GM12874 (cell line): ENCODE measurements around the gene PRKCB.

Experiments used
- TF ChIP-seq, protein P1 (sequence below): IDR thresholded peaks from 2 replicates; pipeline ENCODE4 v1.5.1; 2011; ENCODE audit warnings: low read depth, mild to moderate bottlenecking, control low read depth, low read length, moderate library complexity; ENCODE audit not compliant: insufficient read depth

The PRKCB gene

DNA sequence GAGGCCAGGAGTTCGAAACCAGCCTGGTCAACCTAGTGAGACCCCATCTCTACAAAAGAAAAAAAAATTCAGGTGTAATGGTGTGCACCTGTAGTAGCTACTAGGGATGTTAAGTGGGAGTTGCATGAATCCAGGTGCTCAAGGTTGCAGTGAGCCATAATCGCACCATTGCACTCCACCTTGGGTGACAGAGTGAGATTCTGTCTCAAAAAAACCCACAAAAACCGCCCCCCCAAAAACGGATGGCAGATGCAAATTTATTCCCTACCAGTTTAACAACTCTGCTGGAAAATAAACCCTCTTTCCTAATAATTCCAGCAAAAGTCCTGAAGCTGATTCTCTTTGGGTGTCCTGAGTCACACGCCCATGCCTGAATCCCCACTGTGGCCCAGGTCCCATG lies 140.3 kb downstream of the PRKCB start:
- TF ChIP-seq, protein P1, sequence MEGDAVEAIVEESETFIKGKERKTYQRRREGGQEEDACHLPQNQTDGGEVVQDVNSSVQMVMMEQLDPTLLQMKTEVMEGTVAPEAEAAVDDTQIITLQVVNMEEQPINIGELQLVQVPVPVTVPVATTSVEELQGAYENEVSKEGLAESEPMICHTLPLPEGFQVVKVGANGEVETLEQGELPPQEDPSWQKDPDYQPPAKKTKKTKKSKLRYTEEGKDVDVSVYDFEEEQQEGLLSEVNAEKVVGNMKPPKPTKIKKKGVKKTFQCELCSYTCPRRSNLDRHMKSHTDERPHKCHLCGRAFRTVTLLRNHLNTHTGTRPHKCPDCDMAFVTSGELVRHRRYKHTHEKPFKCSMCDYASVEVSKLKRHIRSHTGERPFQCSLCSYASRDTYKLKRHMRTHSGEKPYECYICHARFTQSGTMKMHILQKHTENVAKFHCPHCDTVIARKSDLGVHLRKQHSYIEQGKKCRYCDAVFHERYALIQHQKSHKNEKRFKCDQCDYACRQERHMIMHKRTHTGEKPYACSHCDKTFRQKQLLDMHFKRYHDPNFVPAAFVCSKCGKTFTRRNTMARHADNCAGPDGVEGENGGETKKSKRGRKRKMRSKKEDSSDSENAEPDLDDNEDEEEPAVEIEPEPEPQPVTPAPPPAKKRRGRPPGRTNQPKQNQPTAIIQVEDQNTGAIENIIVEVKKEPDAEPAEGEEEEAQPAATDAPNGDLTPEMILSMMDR = no peak

DNA sequence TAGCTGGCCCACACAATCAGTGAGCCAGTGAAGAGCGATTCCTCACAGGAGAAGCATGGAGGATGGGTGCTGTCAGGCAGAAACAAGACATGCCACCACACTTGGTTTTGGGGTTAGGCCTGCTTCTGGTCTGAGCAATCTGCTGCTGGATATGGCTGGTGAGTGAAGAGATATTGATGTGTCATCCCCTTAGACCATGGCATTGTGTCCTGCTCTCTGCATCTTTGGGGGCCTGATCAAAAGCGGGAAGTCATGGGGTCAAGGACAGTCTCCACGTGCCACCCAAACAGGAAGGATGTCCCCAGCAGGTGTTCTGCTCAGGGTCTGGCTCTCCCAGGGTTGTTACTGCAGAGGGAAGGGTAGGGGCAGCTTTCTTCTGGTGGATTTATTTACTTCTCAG lies 140.7 kb downstream of the PRKCB start:
- TF ChIP-seq, protein P1 = no peak

DNA sequence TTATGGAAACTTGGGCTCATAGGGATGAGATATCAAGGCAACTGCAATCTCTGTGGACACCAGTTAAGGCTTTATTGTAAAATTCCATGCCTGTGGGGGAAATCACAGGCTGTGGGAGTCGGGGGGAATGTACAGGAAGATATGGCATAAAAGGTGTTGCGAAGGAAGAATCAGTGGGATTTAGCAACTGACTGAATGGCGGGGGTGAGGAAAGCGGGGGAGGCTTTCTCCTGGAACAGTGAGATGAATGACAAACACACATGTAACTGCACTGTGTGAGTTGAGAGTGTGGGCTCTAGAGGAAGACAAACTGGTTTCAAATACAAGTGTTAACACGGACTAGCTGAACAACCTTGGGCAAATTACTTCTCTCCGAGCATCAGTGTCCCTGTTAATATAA lies 143.7 kb downstream of the PRKCB start:
- TF ChIP-seq, protein P1 = no peak

DNA sequence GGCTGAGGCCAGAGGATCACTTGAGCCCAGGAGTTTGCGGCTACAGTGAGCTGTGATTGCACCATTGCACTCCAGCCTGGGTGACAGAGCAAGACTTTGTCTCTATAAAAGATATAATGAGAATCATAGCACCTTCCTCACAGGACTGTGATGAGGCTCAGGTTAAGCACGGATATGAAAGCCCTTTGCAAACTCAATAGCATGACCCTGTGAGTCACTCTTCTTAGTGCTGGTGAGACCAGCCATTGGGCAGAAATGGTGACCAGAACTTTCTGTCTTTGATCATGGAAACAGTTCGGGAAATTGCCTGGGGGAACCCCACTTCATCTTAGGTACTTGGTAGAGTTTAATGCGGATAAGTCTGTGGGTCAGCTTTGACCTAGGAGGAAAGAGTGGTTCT lies 144.2 kb downstream of the PRKCB start:
- TF ChIP-seq, protein P1 = no peak

DNA sequence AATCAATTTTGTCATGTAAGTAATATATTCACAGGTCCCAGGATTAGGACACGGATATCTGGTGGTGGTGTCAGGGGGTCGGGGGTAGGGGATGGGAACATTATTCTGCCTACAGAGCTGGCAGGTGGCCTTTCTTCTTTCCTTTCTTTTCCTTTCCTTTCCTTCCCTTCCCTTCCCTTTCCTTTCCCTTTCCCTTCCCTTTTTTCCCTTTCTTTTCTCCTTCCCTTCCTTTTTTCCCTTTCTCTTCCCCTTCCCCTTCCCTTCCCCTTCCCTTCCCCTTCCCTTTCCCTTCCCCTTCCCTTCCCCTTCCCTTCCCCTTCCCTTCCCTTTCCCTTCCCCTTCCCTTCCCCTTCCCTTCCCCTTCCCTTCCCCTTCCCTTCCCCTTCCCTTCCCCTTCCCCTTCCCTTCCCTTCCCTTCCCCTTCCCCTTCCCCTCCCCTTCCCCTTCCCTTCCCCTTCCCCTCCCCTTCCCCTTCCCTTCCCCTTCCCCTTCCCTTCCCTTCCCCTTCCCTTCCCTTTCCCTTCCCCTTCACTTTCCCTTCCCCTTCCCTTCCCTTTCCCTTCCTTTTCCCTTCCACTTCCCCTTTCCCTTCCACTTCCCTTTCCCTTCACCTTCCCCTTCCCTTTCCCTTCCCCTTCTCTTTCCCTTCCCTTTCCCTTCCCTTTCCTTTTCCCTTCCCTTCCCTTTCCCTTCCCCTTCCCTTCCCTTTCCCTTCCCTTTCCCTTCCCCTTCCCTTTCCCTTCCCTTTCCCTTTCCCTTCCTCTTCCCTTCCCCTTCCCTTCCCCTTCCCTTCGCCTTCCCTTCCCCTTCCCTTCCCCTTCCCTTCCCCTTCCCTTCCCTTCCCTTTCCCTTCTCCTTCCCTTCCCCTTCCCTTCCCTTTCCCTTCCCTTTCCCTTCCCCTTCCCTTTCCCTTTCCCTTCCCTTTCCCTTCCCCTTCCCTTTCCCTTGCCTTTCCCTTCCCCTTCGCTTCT lies 145.9 kb downstream of the PRKCB start:
- TF ChIP-seq, protein P1 = no peak

DNA sequence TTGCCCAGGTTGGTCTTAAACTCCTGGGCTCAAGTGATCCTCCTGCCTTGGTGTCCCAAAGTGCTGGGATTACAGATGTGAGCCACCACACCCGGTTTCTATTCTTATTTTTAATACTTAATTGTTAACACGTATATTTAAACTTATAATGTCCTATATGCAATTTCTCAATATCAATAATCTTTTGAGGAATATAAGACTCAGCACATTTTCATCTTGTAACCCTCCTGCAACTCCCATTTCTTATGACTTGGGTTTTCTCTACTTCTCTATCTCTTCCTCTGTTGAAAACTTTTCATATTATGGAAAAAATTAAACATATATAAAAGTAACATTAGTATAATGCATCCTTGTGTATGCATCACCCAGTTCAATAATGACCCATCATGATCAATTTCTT lies 150.7 kb downstream of the PRKCB start:
- TF ChIP-seq, protein P1 = no peak

DNA sequence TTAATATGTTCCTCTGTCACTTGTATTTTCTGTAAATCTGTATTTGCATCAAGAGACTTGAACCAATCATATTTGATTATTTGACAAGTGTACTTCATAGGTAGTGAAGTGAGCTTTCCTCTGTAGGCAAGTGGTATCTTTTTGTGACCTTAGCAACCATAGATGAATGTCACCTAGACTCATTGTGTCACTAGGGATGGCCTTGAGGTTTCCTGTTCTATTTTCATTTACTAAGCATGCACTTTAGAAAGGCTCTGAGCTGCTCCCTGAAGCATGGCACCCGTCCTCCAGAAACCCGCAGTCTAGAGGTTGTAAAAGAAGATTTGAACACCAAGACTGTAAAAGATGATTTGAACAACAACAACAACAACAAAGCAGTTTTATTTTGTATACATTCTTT lies 151.7 kb downstream of the PRKCB start:
- TF ChIP-seq, protein P1 = no peak
